Measurements from ENCODE around the gene RFX3. TPM values are rescaled to one million over a fixed set of nuclear protein-coding genes. Genes with fewer than 3 reads are reported as not detected.

Gene RFX3
- total RNA-seq, 1 donor from 2014 or later: 12.1 TPM

GRCh38 chr9:3271157-3271556, 254.6 kb downstream of the RFX3 start:
- TF ChIP-seq EZH2 (IDR thresholded peaks at IDR 0.05; ENCODE audit: insufficient read depth, low read length) (no peak), CTCF (IDR thresholded peaks at IDR 0.05; ENCODE audit: insufficient read depth, low read depth, low read length) (no peak)
- Histone ChIP-seq H2AFZ (ENCODE audit: low read depth, low read length) (no peak overlapping the region), H3K4me3 (ENCODE audit: insufficient read depth, low read depth, low read length) (no peak overlapping the region), H3K27me3 (ENCODE audit: insufficient read depth, low read length) (no peaks in the 10 kb centered on the region), H4K20me1 (ENCODE audit: insufficient read depth, low read length) (no peaks in the 10 kb centered on the region), H3K27ac (ENCODE audit: low read depth, low read length) (no peak overlapping the region), H3K4me1 (ENCODE audit: insufficient read depth, low read length) (no peaks in the 10 kb centered on the region), H3K9ac (ENCODE audit: low read length) (no peak overlapping the region), H3K4me2 (ENCODE audit: low read length) (no peak overlapping the region), H3K9me3 (ENCODE audit: insufficient read depth, low read depth, low read length) (no peaks in the 10 kb centered on the region), H3K36me3 (ENCODE audit: insufficient read depth, low read length) (no peaks in the 10 kb centered on the region), H3K79me2 (ENCODE audit: insufficient read depth, low read length) (no peaks in the 10 kb centered on the region)
- FAIRE-seq: no peak
- DNase-seq (ENCODE audit: low read depth): no peak
- Mint-ChIP-seq H3K27ac (ENCODE audit: unreplicated experiment) (no peak overlapping the region), H3K4me3 (ENCODE audit: unreplicated experiment) (no peak overlapping the region), H3K36me3 (ENCODE audit: low read depth, unreplicated experiment) (peaks cover 5% of the 10 kb centered on the region), H3K4me1 (ENCODE audit: low read depth, unreplicated experiment) (no peaks in the 10 kb centered on the region), H3K9me3 (ENCODE audit: unreplicated experiment) (no peaks in the 10 kb centered on the region), H3K27me3 (ENCODE audit: low read depth, unreplicated experiment) (no peaks in the 10 kb centered on the region)

- TF ChIP-seq CTCF (IDR thresholded peaks at IDR 0.05; ENCODE audit: insufficient read depth, low read depth, low read length) (no peak), EZH2 (IDR thresholded peaks at IDR 0.05; ENCODE audit: insufficient read depth, low read length) (no peak)
- Mint-ChIP-seq H3K9me3 (ENCODE audit: unreplicated experiment) (no peaks in the 10 kb centered on the region), H3K27me3 (ENCODE audit: low read depth, unreplicated experiment) (no peaks in the 10 kb centered on the region), H3K27ac (ENCODE audit: unreplicated experiment) (no peak overlapping the region), H3K4me1 (ENCODE audit: low read depth, unreplicated experiment) (no peaks in the 10 kb centered on the region), H3K36me3 (ENCODE audit: low read depth, unreplicated experiment) (peaks cover 8% of the 10 kb centered on the region), H3K4me3 (ENCODE audit: unreplicated experiment) (no peak overlapping the region)
- no peak overlapping the region for H3K4me2 ChIP-seq (ENCODE audit: low read length)
- H3K79me2 ChIP-seq (ENCODE audit: insufficient read depth, low read length): no peaks in the 10 kb centered on the region
- DNase-seq (ENCODE audit: low read depth) (no peak), FAIRE-seq (no peak)
- no peak overlapping the region for H3K9ac ChIP-seq (ENCODE audit: low read length)
- H3K4me1 ChIP-seq (ENCODE audit: insufficient read depth, low read length): no peaks in the 10 kb centered on the region
- no peak overlapping the region for H2AFZ ChIP-seq (ENCODE audit: low read depth, low read length)
- no peak overlapping the region for H3K4me3 ChIP-seq (ENCODE audit: insufficient read depth, low read depth, low read length)
- no peak overlapping the region for H3K27ac ChIP-seq (ENCODE audit: low read depth, low read length)
- no peaks in the 10 kb centered on the region for H3K9me3 ChIP-seq (ENCODE audit: insufficient read depth, low read depth, low read length)
- no peaks in the 10 kb centered on the region for H3K36me3 ChIP-seq (ENCODE audit: insufficient read depth, low read length)
- no peaks in the 10 kb centered on the region for H3K27me3 ChIP-seq (ENCODE audit: insufficient read depth, low read length)
- H4K20me1 ChIP-seq (ENCODE audit: insufficient read depth, low read length): no peaks in the 10 kb centered on the region
These were observed 257.6 kb downstream of the RFX3 start for GRCh38 chr9:3268223-3268622.

- no peak overlapping the region for H2AFZ ChIP-seq (ENCODE audit: low read depth, low read length)
- no peak overlapping the region for H3K4me3 ChIP-seq (ENCODE audit: insufficient read depth, low read depth, low read length)
- no peak overlapping the region for H3K9ac ChIP-seq (ENCODE audit: low read length)
- H3K36me3 ChIP-seq (ENCODE audit: insufficient read depth, low read length): peaks cover 3% of the 10 kb centered on the region
- DNase-seq (ENCODE audit: low read depth) (no peak), FAIRE-seq (no peak)
- H3K9me3 ChIP-seq (ENCODE audit: insufficient read depth, low read depth, low read length): no peaks in the 10 kb centered on the region
- Mint-ChIP-seq H3K9me3 (ENCODE audit: unreplicated experiment) (no peaks in the 10 kb centered on the region), H3K4me1 (ENCODE audit: low read depth, unreplicated experiment) (no peaks in the 10 kb centered on the region), H3K36me3 (ENCODE audit: low read depth, unreplicated experiment) (peaks cover 3% of the 10 kb centered on the region), H3K27me3 (ENCODE audit: low read depth, unreplicated experiment) (no peaks in the 10 kb centered on the region), H3K27ac (ENCODE audit: unreplicated experiment) (no peak overlapping the region), H3K4me3 (ENCODE audit: unreplicated experiment) (no peak overlapping the region)
- H3K79me2 ChIP-seq (ENCODE audit: insufficient read depth, low read length): no peaks in the 10 kb centered on the region
- H3K27me3 ChIP-seq (ENCODE audit: insufficient read depth, low read length): no peaks in the 10 kb centered on the region
- no peak overlapping the region for H3K27ac ChIP-seq (ENCODE audit: low read depth, low read length)
- H4K20me1 ChIP-seq (ENCODE audit: insufficient read depth, low read length): no peaks in the 10 kb centered on the region
- no peak overlapping the region for H3K4me2 ChIP-seq (ENCODE audit: low read length)
- no peaks in the 10 kb centered on the region for H3K4me1 ChIP-seq (ENCODE audit: insufficient read depth, low read length)
- no peak for TF ChIP-seq EZH2 (IDR thresholded peaks at IDR 0.05; ENCODE audit: insufficient read depth, low read length)
- TF ChIP-seq CTCF (IDR thresholded peaks at IDR 0.05; ENCODE audit: insufficient read depth, low read depth, low read length): no peak
These were observed 262.1 kb downstream of the RFX3 start for GRCh38 chr9:3263698-3264097.

Measured in astrocyte (in vitro differentiated cells and primary cell).